Ovary (tissue), 3 donors: Measurements from ENCODE around the gene C2CD2L.

ENCODE experiments used
- POLR2A ChIP-seq: fragments of 450-650 bp; IDR thresholded peaks from one replicate; pipeline ENCODE4 v1.6.1; 2017; ENCODE audit warnings: antibody characterized with exemption, mild to moderate bottlenecking, moderate library complexity
- TF ChIP-seq, protein P1 (sequence below), 3 donors: fragments of 450-650 bp in 2 of 3; fragments of 200-600 bp in 1 of 3; IDR thresholded peaks; one replicate each; pipeline versions ENCODE4 v1.5.1 to v1.8.0; 2016 to 2022; ENCODE audit warnings: antibody characterized with exemption in 3 of 3, mild to moderate bottlenecking in 1 of 3
- donor health status: DM: no; HTN: no; CAD: no.

GRCh38 chr11:119118227-119118626 is 11.1 kb downstream of the C2CD2L start:
- TF ChIP-seq, protein P1, sequence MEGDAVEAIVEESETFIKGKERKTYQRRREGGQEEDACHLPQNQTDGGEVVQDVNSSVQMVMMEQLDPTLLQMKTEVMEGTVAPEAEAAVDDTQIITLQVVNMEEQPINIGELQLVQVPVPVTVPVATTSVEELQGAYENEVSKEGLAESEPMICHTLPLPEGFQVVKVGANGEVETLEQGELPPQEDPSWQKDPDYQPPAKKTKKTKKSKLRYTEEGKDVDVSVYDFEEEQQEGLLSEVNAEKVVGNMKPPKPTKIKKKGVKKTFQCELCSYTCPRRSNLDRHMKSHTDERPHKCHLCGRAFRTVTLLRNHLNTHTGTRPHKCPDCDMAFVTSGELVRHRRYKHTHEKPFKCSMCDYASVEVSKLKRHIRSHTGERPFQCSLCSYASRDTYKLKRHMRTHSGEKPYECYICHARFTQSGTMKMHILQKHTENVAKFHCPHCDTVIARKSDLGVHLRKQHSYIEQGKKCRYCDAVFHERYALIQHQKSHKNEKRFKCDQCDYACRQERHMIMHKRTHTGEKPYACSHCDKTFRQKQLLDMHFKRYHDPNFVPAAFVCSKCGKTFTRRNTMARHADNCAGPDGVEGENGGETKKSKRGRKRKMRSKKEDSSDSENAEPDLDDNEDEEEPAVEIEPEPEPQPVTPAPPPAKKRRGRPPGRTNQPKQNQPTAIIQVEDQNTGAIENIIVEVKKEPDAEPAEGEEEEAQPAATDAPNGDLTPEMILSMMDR (IDR thresholded peaks at IDR 0.05) = no peak
- TF ChIP-seq POLR2A = no peak
